Cardiac fibroblast (primary cell): Measurements from ENCODE around the gene KRT6C.
"Not testable (repeated sequence)": the region's sequence is repeated elsewhere in the genome, so short reads cannot be mapped to it uniquely, and the experiment has no call there.

Experiments used
- DNase-seq, 2 donors: peaks; one replicate each; pipeline versions ENCODE4 v3.0.0 to v3.0.0-alpha.2; 2010; ENCODE audit warnings: low read depth in 2 of 2
- H3K4me3 ChIP-seq, 2 donors: replicated peaks in 1 of 2; 1 replicate in 1 of 2; 2 replicates in 1 of 2; pipeline ENCODE4 v1.5.1; 2011; ENCODE audit warnings: low read depth in 2 of 2, low read length in 2 of 2, mild to moderate bottlenecking in 2 of 2, moderate library complexity in 1 of 2
- TF ChIP-seq, protein P1 (sequence below): IDR thresholded peaks from one replicate; pipeline ENCODE4 v1.5.1; 2011; ENCODE audit warnings: low read depth, mild to moderate bottlenecking, low read length, inconsistent platforms

Gene KRT6C

DNA sequence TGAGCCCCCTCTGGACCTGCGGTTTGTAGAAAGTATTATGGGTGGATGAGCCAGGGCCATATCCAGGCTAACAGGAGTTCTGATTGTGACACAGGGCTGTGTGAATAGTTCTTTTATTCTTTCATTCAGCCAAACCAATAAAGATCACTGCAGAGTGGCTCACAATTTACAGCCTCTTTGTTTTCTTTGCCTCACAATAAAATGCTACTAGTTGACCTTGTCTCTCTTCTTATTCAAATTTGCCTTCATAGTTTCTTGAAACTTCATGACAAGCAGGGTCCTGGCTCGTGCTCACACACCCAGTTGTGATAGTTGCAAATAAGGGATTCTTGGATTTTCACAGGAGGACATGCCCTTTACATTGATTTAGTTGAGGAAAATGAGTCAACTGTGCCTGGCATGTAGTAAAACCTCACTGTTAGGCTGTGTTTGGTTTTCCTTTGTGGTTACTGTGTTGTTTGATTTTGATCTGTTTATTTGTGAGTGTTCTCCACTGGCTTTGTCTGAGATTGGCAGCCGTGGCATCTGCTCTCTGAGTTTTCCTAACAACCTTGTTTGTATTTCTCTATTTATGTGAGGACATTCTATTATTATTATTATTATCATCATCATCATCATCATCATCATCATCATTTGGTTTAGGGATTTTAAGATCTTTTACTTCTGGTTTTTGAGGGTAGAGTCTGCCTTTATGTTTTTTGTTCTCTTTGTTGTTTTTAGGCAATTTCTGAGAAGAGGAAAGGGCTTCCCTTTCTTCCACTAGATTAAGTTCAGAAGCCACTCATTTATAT lies 19.0 kb downstream of the KRT6C start:
- TF ChIP-seq, protein P1, sequence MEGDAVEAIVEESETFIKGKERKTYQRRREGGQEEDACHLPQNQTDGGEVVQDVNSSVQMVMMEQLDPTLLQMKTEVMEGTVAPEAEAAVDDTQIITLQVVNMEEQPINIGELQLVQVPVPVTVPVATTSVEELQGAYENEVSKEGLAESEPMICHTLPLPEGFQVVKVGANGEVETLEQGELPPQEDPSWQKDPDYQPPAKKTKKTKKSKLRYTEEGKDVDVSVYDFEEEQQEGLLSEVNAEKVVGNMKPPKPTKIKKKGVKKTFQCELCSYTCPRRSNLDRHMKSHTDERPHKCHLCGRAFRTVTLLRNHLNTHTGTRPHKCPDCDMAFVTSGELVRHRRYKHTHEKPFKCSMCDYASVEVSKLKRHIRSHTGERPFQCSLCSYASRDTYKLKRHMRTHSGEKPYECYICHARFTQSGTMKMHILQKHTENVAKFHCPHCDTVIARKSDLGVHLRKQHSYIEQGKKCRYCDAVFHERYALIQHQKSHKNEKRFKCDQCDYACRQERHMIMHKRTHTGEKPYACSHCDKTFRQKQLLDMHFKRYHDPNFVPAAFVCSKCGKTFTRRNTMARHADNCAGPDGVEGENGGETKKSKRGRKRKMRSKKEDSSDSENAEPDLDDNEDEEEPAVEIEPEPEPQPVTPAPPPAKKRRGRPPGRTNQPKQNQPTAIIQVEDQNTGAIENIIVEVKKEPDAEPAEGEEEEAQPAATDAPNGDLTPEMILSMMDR: no peak
- peak; percentile 11 to 26 for DNase-seq

DNA sequence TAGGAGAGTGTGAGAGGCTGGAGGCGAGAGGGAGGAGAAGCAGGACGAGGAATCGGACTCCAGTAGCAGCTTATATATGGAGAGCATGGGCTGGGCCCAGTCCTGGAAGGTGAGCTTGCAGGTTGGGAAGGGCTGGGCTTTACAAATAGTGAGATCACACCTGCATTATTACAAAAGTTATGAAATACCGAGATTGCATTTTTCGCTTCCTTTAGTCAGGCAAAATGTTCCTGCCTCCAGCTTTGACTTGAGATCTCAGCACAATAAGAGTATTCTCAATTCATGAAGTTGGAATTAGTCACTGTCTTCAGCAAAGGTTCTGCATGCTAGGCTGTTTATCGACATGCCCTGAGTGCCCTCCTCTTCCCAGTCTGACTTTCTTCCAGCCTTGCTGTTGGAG lies 21.5 kb downstream of the KRT6C start, which contains the start of gene KRT6B:
TSS of gene KRT6B (minus strand) at position 46 of the 400 bp plus-strand sequence. CDS start 68 bp downstream, outside the sequence.
- no peak for DNase-seq
- TF ChIP-seq, protein P1: no peak
- no peak within 1 kb of the TSS for H3K4me3 ChIP-seq

More for the DNA sequence above, 19.0 kb downstream of the KRT6C start:
- no peak overlapping the region for H3K4me3 ChIP-seq

GRCh38 chr12:52448228-52448627 lies 25.4 kb downstream of the KRT6C start:
- no peak for DNase-seq
- no peak overlapping the region for H3K4me3 ChIP-seq
- TF ChIP-seq, protein P1: no peak

DNA sequence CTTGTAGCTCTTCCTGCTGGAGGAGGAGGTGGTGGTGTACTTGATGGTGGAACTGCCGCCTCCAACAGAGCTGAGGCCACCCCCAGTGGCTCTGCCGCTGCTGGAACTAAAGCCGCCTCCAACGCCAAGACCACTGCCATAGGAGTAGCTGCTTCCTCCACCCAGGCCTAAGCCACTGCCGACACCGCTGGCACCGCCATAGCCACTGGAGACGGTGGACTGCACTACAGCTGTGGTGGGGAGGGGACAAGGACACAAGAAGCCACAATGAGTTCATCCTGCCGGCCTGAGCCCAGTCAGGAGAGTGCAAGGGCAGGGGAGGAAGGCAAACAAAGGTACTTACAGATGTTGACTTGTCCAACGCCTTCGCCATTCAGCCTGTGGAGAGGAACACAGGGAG lies 26.4 kb downstream of the KRT6C start:
- H3K4me3 ChIP-seq, DNase-seq: not testable (repeated sequence)

DNA sequence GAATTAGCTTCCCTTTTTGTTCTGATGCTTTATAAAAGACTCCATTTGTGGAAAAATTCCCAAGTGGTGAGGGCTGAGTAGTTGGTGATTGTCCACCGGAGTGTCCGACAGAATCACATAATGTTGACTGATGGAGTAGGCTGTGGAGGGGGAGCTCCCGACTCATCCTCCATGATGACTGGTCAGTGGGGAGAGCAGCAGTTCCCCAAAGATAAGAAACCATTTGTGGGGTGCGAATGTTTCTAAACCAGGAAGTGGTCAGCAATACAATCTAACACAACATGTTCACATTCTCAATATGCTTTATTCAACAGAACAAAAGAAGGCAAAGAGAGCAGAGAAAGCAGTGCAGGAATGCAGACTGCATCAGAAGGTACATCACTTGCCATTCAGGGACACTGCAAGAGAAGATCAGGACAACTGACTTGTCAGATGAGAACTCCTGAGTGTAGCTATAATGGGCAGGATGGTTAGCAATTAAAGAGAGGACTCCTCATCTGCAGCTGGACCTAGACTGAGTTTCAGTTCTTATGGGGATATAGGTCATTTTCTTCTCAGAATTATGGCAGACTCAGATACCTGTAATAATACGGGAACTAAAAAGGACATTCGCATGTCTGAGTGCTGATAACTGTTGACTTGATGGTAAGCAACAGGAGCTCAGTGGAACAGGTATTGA lies 27.1 kb downstream of the KRT6C start:
- TF ChIP-seq, protein P1: no peak
- DNase-seq: no peak

DNA sequence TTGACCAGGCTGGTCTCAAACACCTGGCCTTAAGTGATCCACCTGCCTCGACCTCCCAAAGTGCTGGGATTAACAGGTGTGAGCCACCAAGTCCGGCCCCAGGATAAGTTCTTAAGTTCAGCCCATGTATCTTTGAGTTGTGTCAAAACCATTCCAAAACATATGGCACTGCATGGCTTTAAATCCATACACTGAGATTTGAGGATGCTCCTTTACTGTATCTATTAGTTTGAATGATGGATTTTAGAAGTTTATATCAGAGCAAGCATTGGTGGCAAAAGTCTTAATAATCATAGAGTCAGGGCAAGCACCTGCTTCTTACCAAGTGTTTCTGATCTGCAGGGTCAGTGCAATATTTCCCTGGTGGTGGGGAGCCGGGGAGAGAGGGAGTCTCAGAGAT lies 27.7 kb downstream of the KRT6C start:
- TF ChIP-seq, protein P1: no peak
- H3K4me3 ChIP-seq: no peak overlapping the region
- no peak for DNase-seq

More for the DNA sequence above, 27.1 kb downstream of the KRT6C start:
- no peak overlapping the region for H3K4me3 ChIP-seq
